Retinal pigment epithelial cell (primary cell): Measurements from ENCODE around the gene PDGFD.

Experiments used
- DNase-seq: peaks from one replicate; pipeline ENCODE4 v3.0.0-alpha.2; 2010; ENCODE audit warnings: low read depth
- H3K4me3 ChIP-seq: 2 replicates; pipeline ENCODE4 v1.5.1; 2011; ENCODE audit warnings: mild to moderate bottlenecking, low read length, control low read depth, moderate library complexity
- CTCF ChIP-seq: conservative IDR thresholded peaks from 2 replicates; pipeline ENCODE4 v1.5.1; 2011; ENCODE audit warnings: low read depth, low read length, control low read depth, inconsistent platforms

The PDGFD gene

GRCh38 chr11:104183593-104183992 is 19.6 kb upstream of the PDGFD start:
- H3K4me3 ChIP-seq: no peak overlapping the region
- no peak for TF ChIP-seq CTCF
- DNase-seq: no peak

GRCh38 chr11:104175769-104176168 is 11.8 kb upstream of the PDGFD start:
- no peak overlapping the region for H3K4me3 ChIP-seq
- DNase-seq: no peak
- no peak for TF ChIP-seq CTCF

GRCh38 chr11:104169091-104169490 is 5.1 kb upstream of the PDGFD start:
- TF ChIP-seq CTCF: no peak
- H3K4me3 ChIP-seq: no peak overlapping the region
- no peak for DNase-seq

- no peak for TF ChIP-seq CTCF
- no peak overlapping the region for H3K4me3 ChIP-seq
- no peak for DNase-seq
Observed at GRCh38 chr11:104165014-104165413, 1.1 kb upstream of the PDGFD start.

- TF ChIP-seq CTCF: peak; percentile 40
- no peak for DNase-seq
- H3K4me3 ChIP-seq: peak overlapping the region; percentile 82
Observed at GRCh38 chr11:104163100-104164027, 583 bp downstream of the PDGFD start.

GRCh38 chr11:104161751-104162450 is 2.0 kb downstream of the PDGFD start:
- no peak for DNase-seq
- no peak overlapping the region for H3K4me3 ChIP-seq
- no peak for TF ChIP-seq CTCF
